HFF-Myc (cell line): ENCODE measurements around the gene UGT1A4.

Experiments used
- DNase-seq: peaks from one replicate; pipeline ENCODE4 v3.0.0-alpha.2; 2011; ENCODE audit warnings: low read depth; ENCODE audit errors: extremely low read depth
- H3K4me3 ChIP-seq: replicated peaks from 2 replicates; pipeline ENCODE4 v1.5.1; 2011; ENCODE audit warnings: low read depth, mild to moderate bottlenecking, control low read depth, low read length
- TF ChIP-seq, protein P1 (sequence below): IDR thresholded peaks from 2 replicates; pipeline ENCODE4 v1.5.1; 2012; ENCODE audit warnings: mild to moderate bottlenecking, low read depth, low read length, control low read depth; ENCODE audit errors: missing control alignments

Gene UGT1A4

DNA sequence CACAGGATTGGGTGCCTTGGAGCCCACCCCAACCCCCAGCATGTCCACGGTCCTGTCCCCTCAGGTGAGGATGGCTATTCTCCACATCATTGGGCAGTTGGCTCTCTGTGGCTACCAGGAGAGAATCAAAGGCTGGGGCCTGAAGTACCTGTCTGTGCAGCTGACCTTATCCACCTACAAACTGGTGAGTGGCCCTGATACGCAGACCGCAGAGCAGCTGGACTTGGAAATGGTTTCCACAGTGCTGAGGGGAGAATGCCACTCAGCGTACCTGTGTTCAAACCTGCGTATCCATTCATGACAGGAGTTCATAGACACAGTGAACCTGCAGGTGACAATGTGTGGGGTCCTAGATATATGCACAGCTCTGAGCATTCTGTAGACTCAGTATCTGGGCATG lies 81.2 kb downstream of the UGT1A4 start:
- DNase-seq, result no peak
- TF ChIP-seq, protein P1, sequence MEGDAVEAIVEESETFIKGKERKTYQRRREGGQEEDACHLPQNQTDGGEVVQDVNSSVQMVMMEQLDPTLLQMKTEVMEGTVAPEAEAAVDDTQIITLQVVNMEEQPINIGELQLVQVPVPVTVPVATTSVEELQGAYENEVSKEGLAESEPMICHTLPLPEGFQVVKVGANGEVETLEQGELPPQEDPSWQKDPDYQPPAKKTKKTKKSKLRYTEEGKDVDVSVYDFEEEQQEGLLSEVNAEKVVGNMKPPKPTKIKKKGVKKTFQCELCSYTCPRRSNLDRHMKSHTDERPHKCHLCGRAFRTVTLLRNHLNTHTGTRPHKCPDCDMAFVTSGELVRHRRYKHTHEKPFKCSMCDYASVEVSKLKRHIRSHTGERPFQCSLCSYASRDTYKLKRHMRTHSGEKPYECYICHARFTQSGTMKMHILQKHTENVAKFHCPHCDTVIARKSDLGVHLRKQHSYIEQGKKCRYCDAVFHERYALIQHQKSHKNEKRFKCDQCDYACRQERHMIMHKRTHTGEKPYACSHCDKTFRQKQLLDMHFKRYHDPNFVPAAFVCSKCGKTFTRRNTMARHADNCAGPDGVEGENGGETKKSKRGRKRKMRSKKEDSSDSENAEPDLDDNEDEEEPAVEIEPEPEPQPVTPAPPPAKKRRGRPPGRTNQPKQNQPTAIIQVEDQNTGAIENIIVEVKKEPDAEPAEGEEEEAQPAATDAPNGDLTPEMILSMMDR, result no peak
- H3K4me3 ChIP-seq, result no peak overlapping the region

DNA sequence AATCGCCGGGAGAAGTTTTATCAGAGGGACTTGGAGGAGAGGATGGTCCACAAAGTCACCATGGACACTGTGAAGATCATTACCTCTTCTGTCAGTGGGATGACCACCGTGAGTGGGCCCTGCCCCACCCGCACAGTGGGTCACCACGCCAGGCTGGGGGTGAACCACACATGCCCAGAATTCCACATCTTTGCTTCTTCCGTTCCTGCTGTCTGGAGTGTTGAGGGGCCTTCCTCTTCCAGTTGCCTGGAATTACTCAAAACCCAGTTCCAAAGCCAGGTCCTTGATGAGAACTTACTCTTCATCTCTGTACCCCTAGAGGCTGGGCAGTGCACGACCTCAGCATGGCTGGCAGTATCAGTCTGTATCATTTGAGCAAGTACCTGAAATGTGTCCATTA lies 81.7 kb downstream of the UGT1A4 start:
- H3K4me3 ChIP-seq, result no peak overlapping the region
- no peak for DNase-seq
- TF ChIP-seq, protein P1, result no peak

DNA sequence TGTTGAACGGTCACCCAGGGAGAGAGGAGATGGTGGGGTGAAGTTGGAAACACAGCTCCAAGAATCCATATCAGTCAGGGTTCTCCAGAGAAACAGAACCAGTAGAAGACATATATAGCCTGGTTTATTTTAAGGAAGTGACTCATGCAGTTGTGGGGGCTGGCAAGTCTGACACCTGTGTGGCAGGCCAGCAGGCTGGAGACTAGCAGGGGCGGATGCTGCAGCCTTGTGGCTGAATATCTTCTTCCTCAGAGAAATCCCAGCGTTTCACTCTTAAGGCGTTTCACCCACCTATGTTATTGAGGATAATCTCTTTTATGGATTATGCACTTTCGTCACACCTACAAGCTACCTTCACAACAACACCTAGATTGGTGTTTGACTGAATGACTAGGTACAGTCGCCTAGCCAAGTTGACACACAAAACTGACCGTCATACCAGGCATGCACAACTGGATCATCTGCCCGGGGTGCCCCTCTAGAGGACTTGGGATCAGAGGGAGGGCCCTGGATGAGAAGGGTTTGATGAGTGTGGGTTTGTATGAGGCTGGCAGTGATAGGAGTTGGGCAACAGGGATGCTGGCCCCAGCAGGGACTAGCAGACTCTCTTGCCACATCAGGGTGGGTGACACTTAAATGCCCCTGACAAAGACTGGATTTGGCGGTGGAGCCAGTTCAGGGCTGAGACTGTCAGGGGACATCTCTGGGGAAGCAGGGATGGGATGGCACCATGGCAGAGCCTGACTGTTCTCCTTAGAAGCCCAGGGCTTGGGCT lies 83.0 kb downstream of the UGT1A4 start:
- TF ChIP-seq, protein P1, result no peak
- DNase-seq, result peak; percentile 6
- H3K4me3 ChIP-seq, result no peak overlapping the region

DNA sequence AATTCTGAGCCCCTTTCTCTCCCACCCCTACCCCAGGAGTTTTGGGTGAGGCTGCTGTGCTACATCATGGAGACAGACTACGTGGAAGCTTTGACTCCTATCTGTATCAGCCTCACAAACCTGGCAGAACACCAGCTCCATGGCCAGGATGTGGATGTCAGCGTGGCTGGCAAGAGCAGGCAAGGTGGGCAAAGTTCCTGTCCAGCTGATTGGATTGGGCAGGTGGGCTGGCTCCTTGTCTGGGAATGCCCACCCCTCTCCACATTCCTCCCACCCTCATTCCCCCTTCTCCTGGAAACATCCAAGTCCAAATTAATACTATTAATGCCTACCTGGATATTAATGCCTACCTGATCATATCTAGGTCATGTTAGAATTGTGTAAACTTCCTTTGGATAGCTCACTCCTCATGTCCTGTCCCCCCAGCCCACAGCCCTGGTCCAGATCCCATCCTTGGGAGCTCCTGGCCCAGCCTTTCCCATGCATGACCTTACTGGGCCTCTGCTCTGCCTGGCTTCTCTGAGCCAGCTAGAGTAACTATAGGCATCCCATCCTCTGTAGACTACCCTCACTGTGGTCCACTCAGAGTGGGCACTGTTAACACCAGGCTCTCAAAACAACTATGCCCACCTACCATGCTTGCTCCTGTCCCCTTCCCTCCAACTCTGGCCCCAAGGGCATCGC lies 83.7 kb downstream of the UGT1A4 start:
- TF ChIP-seq, protein P1, result no peak
- DNase-seq, result no peak
- no peak overlapping the region for H3K4me3 ChIP-seq

DNA sequence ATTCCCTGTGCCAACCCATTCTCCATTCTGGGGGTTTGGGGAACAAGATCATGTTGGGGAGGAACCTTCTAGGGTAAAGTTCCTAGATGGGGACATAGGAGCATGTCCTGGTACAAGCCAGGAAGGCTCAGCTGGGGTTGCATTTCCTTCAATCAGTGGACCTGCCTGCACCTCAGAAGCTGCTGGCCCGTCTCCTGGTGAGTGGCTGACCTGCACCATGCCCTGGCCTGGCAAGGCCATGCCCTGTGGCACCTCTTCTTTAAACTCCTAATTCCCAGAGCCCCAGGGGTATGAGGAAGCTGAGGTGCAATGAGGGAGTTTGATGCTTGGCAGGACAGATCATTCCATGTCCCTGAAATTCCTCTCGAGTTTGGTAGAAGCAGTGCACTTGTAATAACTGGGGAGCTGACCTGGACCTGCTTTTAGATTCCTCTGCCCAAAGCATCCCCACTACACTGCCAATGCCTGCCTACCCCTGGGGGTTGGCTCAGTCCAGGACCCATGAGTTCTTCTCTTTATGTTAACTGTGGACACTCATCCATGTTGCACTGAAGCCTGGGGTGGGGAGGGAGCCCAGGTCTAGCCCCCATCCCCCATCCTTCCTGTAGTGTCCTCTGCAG lies 84.9 kb downstream of the UGT1A4 start:
- DNase-seq, result no peak
- H3K4me3 ChIP-seq, result no peak overlapping the region
- TF ChIP-seq, protein P1, result no peak

DNA sequence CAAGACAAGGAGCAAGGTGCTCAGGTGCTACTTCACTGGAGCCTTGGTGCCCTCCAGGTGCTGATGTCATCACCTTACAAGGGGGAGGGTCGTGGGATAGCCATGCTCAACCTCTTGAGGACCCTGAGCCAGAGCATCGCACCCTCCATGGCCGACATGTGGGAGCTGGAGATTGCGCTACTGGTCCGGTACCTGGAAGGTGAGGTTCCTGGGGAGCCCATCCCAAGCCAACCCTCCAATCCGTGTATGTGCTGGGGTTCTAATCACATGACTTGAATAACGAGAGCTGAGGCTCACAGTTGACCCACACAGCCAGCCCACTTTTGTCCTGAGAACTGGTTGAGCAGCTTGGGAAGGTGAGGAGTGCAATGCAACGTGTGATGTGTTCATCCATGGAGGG lies 85.5 kb downstream of the UGT1A4 start:
- TF ChIP-seq, protein P1, result no peak
- DNase-seq, result no peak
- H3K4me3 ChIP-seq, result no peak overlapping the region
